ENCODE data around the gene CAB39L.

DNA sequence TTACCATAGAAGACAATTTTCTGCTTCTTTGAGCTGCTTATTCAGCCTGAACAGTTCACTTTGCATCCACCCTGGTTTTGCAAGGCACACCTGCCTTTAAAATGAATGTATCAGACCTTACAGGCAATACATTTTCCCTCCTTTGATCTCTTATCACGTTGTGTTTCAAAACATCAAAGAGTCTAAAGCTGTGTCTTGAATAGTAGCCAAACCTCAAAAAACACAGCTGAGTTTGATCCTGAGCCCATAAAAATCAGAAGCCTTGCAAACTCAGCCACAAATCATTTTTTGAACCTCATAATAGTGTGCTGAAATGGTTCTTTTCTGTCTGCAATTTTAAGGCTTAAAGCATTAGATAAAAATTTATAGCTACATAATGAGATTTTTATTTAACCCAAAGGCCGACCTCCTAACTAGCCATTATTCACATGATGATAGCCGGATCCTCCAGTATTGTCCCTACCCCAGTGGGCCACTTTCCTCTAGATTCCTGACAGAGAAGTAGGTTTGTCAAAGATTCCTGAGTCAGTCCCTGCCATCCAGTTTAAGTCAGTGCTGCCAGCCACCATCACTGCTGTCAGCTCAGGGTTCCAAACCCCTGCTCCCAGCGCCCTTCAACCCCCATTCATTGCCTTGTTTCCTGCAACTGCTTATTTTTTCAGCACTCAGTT is 71.8 kb downstream of the CAB39L start:
- no peak for TF ChIP-seq EZH2phosphoT487 (IDR thresholded peaks at IDR 0.05; ENCODE audit: insufficient read depth, low read depth)
- no peak for TF ChIP-seq EZH2 (IDR thresholded peaks at IDR 0.05; ENCODE audit: insufficient read depth, poor library complexity, severe bottlenecking)

All from GM23248 (cell line).